Coronary artery (tissue), 2 donors: ENCODE data around the gene ACTR1A.

Experiments
- DNase-seq: peaks from one replicate; pipeline ENCODE4 v3.0.0-alpha.2; 2017; ENCODE audit warnings: low spot score
- H3K27ac ChIP-seq, 2 donors: fragments of 200-600 bp; sonication (generic); one replicate each; pipeline ENCODE4 v1.5.1; 2016 to 2019
- H3K4me3 ChIP-seq: fragments of 200-600 bp; sonication (generic); 2 replicates; pipeline ENCODE4 v1.5.1; 2016; ENCODE audit warnings: mild to moderate bottlenecking, moderate library complexity
- TF ChIP-seq, protein P1 (sequence below): fragments of 200-600 bp; sonication (generic); IDR thresholded peaks from one replicate; pipeline ENCODE4 v1.5.1; 2019; ENCODE audit warnings: antibody characterized with exemption

The ACTR1A gene

DNA sequence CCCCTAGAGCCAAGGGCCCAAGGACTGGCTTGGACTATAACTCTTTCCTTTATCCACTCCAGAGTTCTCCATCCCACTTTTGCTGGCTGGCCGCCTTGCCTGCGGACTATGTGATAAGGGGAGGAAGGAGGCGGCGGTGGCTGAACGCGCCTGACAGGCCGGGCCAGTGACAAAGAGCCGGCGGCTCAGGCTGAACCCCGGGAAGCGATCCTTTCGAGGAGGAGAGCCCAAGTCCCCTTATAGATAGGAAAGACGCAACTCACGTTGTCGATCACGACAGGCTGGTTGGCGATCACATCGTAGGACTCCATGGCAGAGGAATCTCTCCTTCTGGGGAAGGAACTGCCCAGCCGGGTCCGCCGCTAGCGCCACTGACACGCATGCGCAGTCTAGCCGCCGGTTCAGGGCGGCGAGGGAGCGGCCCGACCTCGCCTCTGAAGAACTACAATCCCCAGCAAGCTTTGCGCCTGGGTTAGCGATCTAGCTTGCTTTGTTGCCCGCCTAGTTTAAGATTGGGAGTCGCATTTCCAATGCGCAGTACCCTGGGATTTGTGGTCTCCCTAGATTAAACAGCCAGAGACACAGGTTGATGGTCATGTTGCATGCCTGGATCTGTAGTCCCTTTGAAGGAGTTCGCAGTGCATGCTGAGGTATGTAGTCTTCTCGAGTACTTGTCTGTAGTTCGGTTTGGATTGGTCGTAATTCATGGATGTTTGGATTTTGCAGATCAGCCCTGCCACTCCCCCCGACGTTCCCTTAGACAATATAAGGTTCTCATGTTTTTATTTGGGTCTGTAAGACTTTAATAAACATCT lies at the start of gene ACTR1A:
ACTR1A (minus strand) TSS at position 376 of the 815 bp plus-strand sequence; CDS start at position 311, 65 bp downstream.
- peak within 1 kb of the TSS; percentile 89 for H3K4me3 ChIP-seq
- DNase-seq: peak; percentile 97
- TF ChIP-seq, protein P1, sequence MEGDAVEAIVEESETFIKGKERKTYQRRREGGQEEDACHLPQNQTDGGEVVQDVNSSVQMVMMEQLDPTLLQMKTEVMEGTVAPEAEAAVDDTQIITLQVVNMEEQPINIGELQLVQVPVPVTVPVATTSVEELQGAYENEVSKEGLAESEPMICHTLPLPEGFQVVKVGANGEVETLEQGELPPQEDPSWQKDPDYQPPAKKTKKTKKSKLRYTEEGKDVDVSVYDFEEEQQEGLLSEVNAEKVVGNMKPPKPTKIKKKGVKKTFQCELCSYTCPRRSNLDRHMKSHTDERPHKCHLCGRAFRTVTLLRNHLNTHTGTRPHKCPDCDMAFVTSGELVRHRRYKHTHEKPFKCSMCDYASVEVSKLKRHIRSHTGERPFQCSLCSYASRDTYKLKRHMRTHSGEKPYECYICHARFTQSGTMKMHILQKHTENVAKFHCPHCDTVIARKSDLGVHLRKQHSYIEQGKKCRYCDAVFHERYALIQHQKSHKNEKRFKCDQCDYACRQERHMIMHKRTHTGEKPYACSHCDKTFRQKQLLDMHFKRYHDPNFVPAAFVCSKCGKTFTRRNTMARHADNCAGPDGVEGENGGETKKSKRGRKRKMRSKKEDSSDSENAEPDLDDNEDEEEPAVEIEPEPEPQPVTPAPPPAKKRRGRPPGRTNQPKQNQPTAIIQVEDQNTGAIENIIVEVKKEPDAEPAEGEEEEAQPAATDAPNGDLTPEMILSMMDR: no peak
- peak within 1 kb of the TSS; percentile 86 to 98 for H3K27ac ChIP-seq

DNA sequence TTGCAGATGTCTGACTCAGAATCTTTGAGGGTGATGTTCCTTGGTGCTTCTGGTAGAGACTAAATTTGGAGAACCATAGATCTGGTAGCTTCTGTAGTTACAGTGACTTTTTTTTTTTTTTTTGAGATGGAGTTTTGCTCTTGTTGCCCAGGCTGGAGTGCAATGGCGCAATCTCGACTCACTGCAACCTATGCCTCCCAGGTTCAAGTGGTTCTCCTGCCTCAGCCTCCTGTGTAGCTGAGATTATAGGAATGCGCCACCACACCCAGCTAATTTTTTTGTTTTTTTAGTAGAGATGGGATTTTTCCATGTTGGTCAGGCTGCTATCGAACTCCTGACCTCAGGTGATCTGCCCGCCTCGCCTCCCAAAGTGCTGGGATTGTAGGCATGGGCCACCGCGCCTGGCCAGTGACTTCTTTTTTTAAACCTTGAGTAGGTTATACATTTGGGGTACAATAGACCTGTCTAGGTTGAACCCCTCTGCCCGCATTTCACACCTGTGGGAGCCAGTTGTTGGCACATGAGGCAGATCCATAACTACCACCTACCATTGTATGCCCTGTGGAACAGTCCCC lies 48.2 kb upstream of the ACTR1A start:
- Histone ChIP-seq H3K4me3 (no peak overlapping the region), H3K27ac (no peak overlapping the region)
- TF ChIP-seq, protein P1: no peak
- DNase-seq: no peak

DNA sequence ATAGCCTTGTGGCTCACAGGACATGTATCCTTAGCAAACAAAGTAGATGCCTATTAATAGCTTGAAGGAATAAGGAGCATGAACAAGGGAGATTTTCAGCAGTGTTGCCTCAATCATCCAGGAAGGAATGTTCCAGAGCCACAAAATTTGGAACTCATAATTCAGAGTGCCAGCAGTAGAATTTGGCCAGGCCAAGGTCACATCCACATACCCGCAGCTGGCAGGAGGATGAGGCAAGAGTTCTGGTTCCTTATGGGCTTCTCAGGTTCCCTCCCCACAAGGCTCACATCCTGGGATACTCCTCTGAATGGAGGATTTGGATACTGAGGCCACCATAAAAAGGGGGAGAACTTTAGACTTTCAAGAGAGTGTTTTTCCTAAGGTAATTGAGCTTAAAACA lies 47.0 kb upstream of the ACTR1A start:
- Histone ChIP-seq H3K27ac (peak overlapping the region; percentile 39 to 65), H3K4me3 (no peak overlapping the region)
- no peak for DNase-seq
- TF ChIP-seq, protein P1: no peak

DNA sequence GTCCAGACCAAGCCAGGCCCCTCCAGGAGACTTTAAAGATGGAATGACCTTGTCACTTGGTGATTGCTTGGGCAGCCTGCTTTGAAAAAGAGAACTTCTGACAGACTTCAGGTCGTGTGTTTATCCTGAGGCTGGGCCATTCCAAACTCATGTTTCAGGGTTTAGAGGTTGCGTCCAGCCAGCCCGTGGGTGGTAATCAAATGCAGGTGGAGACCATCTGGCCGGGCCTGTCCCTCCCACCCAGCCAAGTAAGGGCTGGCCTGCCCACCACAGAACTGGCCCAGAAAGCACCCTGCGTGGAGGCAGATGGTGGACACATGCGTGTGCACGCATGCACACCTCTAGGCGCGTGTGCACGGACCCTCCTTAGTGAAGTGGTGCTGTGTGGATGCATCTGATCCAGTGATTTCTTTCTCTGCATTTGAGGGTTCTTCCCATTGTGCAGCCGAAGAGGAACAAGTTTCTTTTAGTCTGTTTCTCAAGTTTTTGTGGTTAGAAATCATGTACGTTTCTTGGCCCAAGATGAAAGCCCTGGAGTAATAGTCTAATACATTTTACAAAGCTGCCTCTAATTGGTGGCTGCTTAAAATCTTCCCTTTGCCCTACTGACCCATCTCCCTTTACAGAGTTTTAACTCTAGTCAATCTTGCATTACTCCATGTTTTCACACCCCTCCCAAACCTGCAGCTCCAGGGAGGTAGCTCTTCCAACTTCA lies 44.3 kb upstream of the ACTR1A start:
- Histone ChIP-seq H3K4me3 (no peak overlapping the region), H3K27ac (no peak overlapping the region)
- peak; percentile 52 for DNase-seq
- TF ChIP-seq, protein P1: no peak

DNA sequence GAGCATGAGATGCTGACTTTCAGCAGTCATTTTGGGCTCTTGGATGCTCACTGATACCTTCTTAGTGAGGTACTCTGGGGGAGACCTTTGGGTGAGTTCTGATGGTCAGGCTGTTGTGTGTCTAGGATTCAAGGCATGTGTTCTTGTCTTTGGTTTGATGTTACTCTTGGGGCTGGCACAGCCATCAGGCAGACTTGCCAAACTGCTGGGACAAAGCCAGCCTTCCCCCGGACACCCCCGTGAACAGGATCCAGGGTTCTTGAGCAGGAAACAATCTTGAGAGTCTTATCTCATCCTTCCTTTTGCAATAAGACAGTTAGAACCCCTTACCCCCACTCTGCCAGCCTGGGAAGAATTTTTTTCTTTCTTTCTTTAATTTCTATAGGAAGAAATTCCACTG lies 43.5 kb upstream of the ACTR1A start:
- peak; percentile 45 for DNase-seq
- Histone ChIP-seq H3K27ac (no peak overlapping the region), H3K4me3 (no peak overlapping the region)
- TF ChIP-seq, protein P1: no peak

DNA sequence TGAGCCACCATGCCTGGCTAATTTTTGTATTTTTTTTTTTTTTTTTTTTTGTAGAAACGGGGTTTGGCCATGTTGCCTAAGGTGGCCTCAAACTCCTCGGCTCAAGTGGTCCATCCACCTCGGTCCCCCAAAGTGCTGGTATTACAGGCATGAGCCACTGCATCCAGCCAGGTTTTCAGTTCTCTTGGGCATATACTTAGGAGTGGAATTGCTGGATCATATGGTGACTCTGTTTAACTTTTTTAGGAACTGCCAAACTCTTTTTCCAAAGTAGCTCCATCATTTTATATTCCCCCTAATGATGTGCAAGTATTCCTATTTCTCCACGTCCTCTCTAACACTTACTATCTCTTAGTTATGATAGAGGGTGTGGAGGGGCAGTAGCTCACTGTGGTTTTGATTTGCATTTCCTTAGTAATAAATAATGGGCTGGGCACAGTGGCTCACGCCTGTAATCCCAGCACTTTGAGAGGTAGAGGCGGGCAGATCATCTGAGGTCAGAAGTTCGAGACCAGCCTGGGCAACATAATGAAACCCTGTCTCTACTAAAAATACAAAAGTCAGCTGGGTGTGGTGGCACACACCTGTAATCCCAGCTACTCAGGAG lies 42.9 kb upstream of the ACTR1A start:
- Histone ChIP-seq H3K4me3 (no peak overlapping the region), H3K27ac (no peak overlapping the region)
- DNase-seq: peak; percentile 31
- TF ChIP-seq, protein P1: no peak
